ENCODE data around the gene THRB. TPM values are rescaled to one million over a fixed set of nuclear protein-coding genes. Genes with fewer than 3 reads are reported as not detected.

The THRB gene
- total RNA-seq, 1 donor from 2014 or later, result not detected

GRCh38 chr3:24382647-24383046 lies 112.0 kb downstream of the THRB start:
- intact Hi-C loops (cut with micrococcal nuclease), result no loop called here

- intact Hi-C loops (cut with micrococcal nuclease), result no loop called here
Measured at GRCh38 chr3:24379936-24380335, 114.7 kb downstream of the THRB start.

- intact Hi-C loops (cut with micrococcal nuclease), result no loop called here
Measured at GRCh38 chr3:24378313-24378712, 116.3 kb downstream of the THRB start.

- intact Hi-C loops (cut with micrococcal nuclease), result no loop called here
Measured at GRCh38 chr3:24377218-24377993, 117.2 kb downstream of the THRB start.

GRCh38 chr3:24375947-24376384 lies 118.7 kb downstream of the THRB start:
- intact Hi-C loops (cut with micrococcal nuclease), result no loop called here

- intact Hi-C loops (cut with micrococcal nuclease), result no loop called here
Measured at GRCh38 chr3:24374801-24375200, 119.8 kb downstream of the THRB start.

GRCh38 chr3:24373198-24373959 lies 121.3 kb downstream of the THRB start:
- intact Hi-C loops (cut with micrococcal nuclease), result no loop called here

GRCh38 chr3:24372559-24373197 lies 122.0 kb downstream of the THRB start:
- intact Hi-C loops (cut with micrococcal nuclease), result no loop called here

GRCh38 chr3:24370352-24371090 lies 124.1 kb downstream of the THRB start:
- intact Hi-C loops (cut with micrococcal nuclease), result no loop called here

- intact Hi-C loops (cut with micrococcal nuclease), result no loop called here
Measured at GRCh38 chr3:24368605-24369004, 126.0 kb downstream of the THRB start.

- intact Hi-C loops (cut with micrococcal nuclease), result no loop called here
Measured at GRCh38 chr3:24367664-24368264, 126.9 kb downstream of the THRB start.

- intact Hi-C loops (cut with micrococcal nuclease), result no loop called here
Measured at GRCh38 chr3:24367216-24367615, 127.4 kb downstream of the THRB start.

- intact Hi-C loops (cut with micrococcal nuclease), result no loop called here
Measured at GRCh38 chr3:24365168-24365567, 129.5 kb downstream of the THRB start.

- intact Hi-C loops (cut with micrococcal nuclease), result no loop called here
Measured at GRCh38 chr3:24364359-24364758, 130.3 kb downstream of the THRB start.

GRCh38 chr3:24363242-24363641 lies 131.4 kb downstream of the THRB start:
- intact Hi-C loops (cut with micrococcal nuclease), result no loop called here

GRCh38 chr3:24361623-24362022 lies 133.0 kb downstream of the THRB start:
- intact Hi-C loops (cut with micrococcal nuclease), result no loop called here

GRCh38 chr3:24360957-24361356 lies 133.7 kb downstream of the THRB start:
- intact Hi-C loops (cut with micrococcal nuclease), result no loop called here

- intact Hi-C loops (cut with micrococcal nuclease), result no loop called here
Measured at GRCh38 chr3:24359645-24360462, 134.8 kb downstream of the THRB start.

GRCh38 chr3:24359102-24359501 lies 135.5 kb downstream of the THRB start:
- intact Hi-C loops (cut with micrococcal nuclease), result no loop called here

- intact Hi-C loops (cut with micrococcal nuclease), result no loop called here
Measured at GRCh38 chr3:24357635-24358034, 137.0 kb downstream of the THRB start.

Measured in T-helper 1 cell treated with Interleukin-12 subunit alpha and Interleukin-12 subunit beta and Interleukin-4 antibody, amounts not matched to agents 30 ng/mL and 1 ng/mL, for 36 hours (primary cell).